Measurements from ENCODE around the gene PMVK.

PMVK gene

GRCh38 chr1:154945962-154946850, 9.7 kb upstream of the PMVK start:
- DNase-seq (ENCODE audit: low read depth) = no peak

DNA sequence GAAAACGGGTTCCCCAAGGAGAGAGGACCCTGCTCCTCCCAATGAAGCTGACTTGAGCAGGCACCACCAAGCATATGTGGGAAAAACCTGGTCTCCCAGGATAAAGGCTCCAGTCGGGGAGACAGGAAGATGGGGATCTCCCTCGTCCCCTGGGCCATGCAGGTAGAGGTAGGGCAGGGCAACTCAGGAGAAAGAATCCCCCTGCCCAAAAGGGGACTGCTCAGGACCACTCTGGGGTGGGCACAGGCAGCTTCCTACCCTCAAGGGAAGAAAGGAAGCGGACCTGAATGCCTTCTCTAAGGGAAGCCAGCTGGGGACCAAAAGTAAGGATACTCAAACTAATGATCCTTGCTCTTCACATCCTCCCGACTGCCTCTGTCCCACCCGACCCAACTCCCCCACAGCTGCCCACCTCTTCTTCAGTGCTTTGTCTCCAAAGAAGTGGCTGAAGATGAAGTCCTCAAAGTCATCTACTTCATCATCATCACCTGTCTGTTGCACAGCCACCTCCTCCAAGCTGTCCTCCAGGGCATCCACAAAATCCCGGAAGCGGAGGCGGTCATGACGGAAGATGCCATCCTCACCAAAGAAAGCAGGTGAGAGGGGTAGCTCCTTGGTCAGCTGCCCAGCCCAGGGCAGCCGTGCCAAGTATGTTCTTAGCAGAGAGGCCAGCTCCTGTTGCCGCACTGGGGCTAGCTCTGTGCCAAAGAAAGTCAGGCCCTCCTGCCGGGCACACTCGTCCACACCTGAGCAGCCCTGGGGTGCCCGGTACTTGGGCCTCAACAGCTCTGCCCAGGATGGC, 8.8 kb upstream of the PMVK start:
- no peak for DNase-seq (ENCODE audit: low read depth)

GRCh38 chr1:154944401-154945159, 8.1 kb upstream of the PMVK start:
- no peak for DNase-seq (ENCODE audit: low read depth)

- DNase-seq (ENCODE audit: low read depth) = no peak
Measured at GRCh38 chr1:154943649-154944400, 7.3 kb upstream of the PMVK start.

DNA sequence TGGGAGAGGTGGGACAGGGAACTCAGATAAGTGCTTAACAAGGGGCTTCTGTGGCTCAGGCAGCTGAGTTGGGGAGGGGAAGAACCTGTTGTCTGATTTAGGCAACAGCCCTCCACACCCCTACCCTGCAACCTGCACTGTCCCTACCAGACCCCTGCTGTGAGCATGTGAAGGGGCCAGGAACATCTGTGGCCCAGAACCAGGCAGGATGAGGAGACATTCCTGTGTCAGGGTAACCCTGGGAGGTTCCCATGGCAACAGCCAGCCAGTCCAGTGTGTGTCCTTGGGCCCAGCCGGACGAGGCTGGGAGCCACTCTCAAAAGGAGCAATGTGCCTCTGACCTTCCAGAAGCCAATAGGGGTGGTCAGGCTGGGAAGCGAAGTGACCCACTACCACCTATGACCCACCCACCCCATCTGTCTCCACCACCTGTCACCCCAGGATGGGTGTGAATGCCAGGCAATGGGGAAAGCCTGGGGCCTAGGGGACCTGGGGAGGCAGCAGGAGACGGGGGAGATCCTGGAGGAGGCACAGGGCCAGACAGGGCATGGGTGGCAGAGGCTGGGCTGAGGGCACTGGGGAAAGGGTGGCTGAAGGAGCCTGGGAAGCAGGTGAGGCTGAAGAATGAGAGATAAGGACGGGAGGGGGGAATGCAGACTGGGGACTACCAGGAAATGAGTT, 5.0 kb upstream of the PMVK start:
- no peak for DNase-seq (ENCODE audit: low read depth)

DNA sequence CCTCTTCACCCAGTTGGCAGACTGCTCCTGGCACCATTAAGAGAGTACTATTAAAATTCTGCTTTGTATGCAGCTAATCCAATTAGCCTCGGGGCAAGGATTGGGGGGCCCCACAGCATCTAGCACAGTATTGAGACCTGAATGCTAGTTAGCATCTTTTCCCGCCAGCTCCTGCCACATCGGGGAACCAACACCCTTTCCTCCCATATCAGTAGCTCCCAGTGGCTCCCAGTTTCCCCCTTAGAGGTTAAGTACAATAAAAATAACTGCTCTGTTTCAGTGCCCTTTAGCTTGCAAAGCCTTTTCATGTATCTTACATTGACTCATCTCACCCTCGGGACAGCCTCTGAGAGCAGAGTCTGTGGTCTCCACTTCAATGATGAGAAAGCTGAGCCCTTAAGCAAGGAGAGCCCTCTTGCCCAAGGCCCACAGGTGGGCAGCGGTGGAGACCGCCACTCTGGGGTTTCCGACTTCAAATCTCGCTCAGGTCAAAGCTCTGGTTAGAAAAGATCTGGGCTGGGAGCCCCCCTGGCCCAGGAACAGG, 4.2 kb upstream of the PMVK start:
- DNase-seq (ENCODE audit: low read depth) = no peak

DNA sequence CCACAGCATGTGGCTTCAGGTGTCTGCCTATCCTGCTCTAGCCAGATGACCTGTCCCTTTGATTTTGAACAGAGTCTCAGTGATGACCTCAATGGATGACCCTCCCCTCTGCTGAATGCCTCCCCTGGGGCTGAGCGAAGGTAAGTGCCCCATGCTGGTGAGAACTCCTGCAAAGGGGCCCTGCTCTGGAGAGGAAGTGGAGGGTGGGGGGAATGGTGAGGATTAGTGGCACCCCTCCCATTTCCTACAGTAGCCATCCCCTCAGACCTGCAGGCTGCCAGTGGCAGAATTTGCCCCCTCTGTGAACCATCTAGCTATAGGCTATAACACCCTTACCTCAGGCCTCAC, 3.7 kb upstream of the PMVK start:
- DNase-seq (ENCODE audit: low read depth) = no peak

DNA sequence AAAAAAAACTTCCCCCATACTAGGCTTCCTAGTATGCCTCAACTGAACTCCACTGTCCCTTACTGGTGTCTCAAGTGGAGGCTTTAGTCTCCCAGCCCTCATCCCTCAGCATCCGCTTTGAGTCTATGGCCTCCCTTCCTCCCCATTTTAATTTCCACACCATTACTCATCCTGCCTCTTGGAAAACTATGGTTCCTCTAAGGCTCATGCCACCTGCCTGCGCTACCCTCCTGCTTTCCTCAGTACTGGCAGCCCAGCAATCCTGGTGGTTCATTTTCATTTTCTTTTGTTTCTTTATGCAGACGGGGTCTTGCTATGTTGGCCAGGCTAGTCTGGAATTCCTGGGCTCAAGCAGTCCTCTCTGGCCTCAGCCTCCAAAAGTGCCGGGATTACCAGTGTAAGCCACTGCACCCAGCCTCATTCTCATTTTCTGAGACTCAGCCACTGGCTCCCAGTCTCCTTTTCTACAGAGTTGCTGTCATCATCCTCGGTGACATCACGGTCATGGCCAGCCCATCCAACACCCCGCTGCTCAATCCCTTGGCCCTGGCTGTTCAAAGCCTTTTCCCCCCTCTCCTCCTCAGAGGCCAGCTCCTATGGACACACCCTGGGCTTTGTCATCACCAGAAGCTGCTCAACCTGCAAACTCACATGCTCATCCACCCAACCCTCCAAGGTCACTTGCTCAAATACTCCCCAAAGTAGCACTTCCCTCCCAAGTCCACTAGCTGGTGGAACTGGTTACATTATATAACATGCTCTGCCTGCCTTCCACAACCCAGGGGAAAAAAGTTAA, 2.3 kb upstream of the PMVK start:
- DNase-seq (ENCODE audit: low read depth) = no peak

DNA sequence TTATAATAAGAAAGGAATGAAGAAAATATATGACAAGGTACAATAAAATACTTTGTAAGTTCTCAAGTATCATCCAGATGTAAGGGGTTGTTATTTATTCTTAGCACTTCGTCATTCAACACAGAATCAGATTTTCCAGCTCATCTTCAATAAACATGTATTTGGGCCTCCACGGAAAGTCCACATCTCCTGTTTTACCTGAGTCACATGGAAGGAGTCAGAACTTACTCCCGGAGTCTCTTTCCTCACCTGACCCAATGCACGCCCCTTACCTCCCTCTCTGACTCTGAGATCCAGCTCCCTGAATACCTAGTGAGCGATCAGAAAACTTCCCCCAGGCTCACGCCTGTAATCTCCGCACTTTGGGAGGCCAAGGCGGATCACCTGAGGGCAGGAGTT, 1.5 kb upstream of the PMVK start:
- no peak for DNase-seq (ENCODE audit: low read depth)

- DNase-seq (ENCODE audit: low read depth) = peak; percentile 75
Measured at GRCh38 chr1:154937085-154937987, 817 bp upstream of the PMVK start.

- DNase-seq (ENCODE audit: low read depth) = no peak
Measured at GRCh38 chr1:154935749-154936554, 567 bp downstream of the PMVK start.

- no peak for DNase-seq (ENCODE audit: low read depth)
Measured at GRCh38 chr1:154934358-154934948, 2.1 kb downstream of the PMVK start.

DNA sequence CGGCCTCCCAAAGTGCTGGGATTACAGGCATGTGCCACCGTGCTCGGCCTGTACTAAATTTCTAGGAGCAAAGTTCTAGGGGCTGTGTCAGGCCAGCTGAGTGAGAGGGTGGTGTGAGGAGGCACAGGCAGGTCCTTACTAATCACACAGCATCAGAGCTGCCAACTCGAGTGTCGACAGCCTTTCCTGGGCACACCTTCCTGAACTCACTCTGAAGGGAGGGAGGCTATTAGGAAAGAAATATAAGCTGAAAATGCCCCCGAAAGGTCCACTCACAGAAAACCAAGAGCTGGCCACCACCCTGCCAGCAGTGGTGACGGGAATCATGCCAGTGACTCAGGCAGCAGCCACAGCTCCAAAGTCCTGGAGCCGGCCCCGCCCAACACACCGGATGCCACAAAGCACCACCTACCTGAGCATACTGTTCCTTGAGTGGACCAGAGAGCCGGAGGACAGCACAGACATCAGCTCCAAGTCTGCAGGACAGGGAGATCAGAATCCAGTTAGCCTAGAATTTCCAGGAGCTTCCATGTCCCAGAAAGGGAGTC, 4.5 kb downstream of the PMVK start:
- no peak for DNase-seq (ENCODE audit: low read depth)

- no peak for DNase-seq (ENCODE audit: low read depth)
Measured at GRCh38 chr1:154926201-154926600, 10.3 kb downstream of the PMVK start.

DNA sequence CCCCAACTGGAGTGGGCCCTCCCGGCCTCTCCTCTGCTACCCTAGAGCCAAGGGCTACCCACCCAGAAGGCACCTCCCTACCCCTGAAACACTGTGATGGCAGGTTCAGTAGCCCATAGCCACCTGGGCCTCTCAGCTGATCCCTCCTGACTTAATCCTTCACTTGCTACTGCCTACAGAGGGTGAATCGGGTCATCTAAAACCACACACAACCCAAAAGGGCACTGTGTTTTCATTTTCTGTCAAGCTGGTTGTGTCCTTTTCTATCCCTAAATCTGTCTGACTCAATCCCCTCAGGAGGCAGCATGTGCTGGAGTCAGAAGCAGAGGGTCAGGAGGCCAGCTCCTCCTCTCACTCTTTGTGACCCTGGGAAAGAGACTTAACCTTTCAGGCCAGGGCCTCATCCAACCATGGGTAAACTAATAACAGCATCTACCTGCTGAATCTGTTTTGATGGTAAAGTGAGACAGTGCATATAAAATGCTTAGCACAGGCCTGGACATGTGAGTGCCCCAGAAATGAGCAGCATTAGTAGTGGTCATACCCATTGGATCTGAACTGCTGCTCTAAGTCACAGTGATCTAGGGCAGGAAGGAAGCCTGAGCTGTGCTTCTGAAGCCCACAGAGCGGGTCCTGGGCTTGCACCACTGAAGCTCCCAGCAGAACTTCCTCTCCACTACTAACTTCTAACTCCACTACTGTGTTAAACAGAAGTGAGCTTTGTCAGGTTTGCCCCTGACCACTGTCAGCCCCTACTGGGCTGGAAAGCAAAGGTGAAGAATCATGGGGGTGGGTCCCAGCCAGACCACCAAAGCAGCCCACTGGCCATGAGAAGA, 11.0 kb downstream of the PMVK start:
- DNase-seq (ENCODE audit: low read depth) = no peak

DNA sequence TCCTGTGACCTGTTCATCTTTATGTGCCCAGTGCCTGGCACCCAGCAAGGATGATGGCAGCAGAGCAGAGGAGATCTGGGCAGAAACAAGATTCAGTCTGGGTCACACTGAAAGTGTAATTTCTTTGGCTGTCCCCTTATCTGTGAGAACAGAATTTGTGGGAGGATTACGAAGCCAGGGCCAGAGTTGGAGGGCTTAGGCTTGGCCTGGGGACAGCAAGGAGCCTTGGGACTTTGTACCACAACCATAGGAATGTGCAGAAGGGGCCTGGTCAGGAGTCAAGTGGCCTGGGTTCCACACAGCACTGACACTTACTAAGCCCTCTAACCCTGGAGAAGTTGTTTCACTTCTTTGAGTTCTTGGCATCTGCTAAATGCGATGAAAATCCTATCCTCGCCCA, 12.8 kb downstream of the PMVK start:
- DNase-seq (ENCODE audit: low read depth) = no peak

GRCh38 chr1:154913273-154913672, 23.2 kb downstream of the PMVK start:
- no peak for DNase-seq (ENCODE audit: low read depth)

Measured in stimulated activated CD8-positive, alpha-beta memory T cell treated with anti-CD3 and anti-CD28 coated beads, Interleukin-15, amount 100 ng/mL, for 1 hour (primary cell).